Fibroblast of mammary gland (primary cell): ENCODE measurements around the gene EIF2B1.

ENCODE experiments used
- DNase-seq: peaks from one replicate; pipeline ENCODE4 v3.0.0-alpha.2; 2010; ENCODE audit warnings: low read depth
- H3K4me3 ChIP-seq: 2 replicates; pipeline ENCODE4 v1.5.1; 2011; ENCODE audit warnings: low read depth, mild to moderate bottlenecking, low read length, moderate library complexity; ENCODE audit not compliant: control insufficient read depth
- CTCF ChIP-seq: conservative IDR thresholded peaks from 2 replicates; pipeline ENCODE4 v1.5.1; 2011; ENCODE audit warnings: low read depth, low read length, inconsistent platforms; ENCODE audit not compliant: control insufficient read depth, insufficient read depth

The EIF2B1 gene

GRCh38 chr12:123621619-123622530 lies 11.6 kb downstream of the EIF2B1 start:
- TF ChIP-seq CTCF = no peak
- H3K4me3 ChIP-seq = no peak overlapping the region
- DNase-seq = peak; percentile 46

DNA sequence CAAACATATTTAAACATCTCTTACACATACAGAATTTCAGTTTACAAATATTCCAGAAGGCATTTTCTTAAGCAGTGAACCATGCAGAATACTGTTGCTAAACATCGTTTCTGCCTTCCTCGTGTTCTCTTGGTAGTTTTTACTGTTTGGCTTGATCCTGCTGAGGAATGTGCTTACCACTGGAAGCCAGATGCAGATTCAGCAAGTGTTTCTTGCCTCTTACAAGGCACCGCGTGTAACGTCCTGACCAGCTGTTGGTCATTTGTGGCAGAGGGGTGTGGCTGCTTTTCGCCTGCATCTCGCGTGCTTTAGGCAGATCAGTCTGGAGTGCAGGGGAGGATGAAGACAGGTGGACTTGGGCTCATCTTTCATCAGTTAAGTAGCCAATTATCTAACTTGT lies 12.4 kb downstream of the EIF2B1 start:
- no peak for TF ChIP-seq CTCF
- peak; percentile 28 for DNase-seq
- no peak overlapping the region for H3K4me3 ChIP-seq

- no peak for DNase-seq
- H3K4me3 ChIP-seq = no peak overlapping the region
- TF ChIP-seq CTCF = no peak
These were observed 15.9 kb downstream of the EIF2B1 start for GRCh38 chr12:123617580-123617979.

- no peak for TF ChIP-seq CTCF
- DNase-seq = no peak
- no peak overlapping the region for H3K4me3 ChIP-seq
These were observed 16.3 kb downstream of the EIF2B1 start for GRCh38 chr12:123617144-123617543.

- no peak for TF ChIP-seq CTCF
- DNase-seq = peak; percentile 90
- H3K4me3 ChIP-seq = no peak overlapping the region
These were observed 19.0 kb downstream of the EIF2B1 start for GRCh38 chr12:123614531-123614930.

DNA sequence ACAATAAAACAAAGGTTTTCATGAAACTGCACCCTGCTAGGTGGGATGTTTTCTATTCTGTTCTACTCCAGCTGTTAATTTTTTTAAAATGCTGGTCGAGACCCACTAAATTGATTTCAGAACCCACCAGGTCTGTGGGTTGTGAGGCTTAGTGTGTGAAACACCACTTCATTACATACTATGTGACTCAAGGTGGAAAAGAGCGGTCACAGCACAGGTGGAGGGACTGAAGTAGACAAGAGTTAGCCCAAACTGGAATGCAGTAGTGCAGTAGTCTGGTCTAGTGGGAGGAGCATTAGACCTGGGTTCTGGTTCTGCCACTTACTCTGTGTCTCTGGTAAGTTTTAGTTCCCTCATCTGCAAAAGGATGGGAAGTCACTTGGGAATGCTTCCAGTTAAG lies 19.4 kb downstream of the EIF2B1 start:
- DNase-seq = no peak
- no peak for TF ChIP-seq CTCF
- no peak overlapping the region for H3K4me3 ChIP-seq
